ENCODE measurements around the gene VWA5A. TPM values are rescaled to one million over a fixed set of nuclear protein-coding genes. Genes with fewer than 3 reads are reported as not detected.
"Not testable (repeated sequence)": the region's sequence is repeated elsewhere in the genome, so short reads cannot be mapped to it uniquely, and the experiment has no call there.

The VWA5A gene
- polyA plus RNA-seq, 2 of the 4 experiments (the other 2 are of a cell fraction), result 0.18 to 1.5 TPM

DNA sequence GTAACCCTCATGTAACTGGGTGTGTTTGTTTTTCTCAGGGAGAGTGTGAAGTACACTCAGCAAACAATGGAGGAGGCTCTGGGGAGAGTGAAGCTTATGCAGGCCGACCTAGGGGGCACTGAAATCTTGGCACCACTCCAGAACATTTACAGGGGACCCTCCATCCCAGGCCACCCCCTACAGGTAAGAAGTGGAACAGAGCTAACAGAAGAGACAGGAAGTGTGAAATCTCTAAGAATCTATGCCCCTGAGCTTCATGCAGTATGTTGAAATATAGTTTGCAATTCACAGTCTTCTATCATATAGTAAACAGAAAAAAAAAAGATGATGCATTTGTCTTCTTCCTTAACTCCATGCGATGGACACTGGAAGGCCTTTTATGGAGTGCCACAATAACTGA is 8.4 kb downstream of the VWA5A start (continued):
- TF ChIP-seq MAX (IDR thresholded peaks at IDR 0.05) (no peak), USF2 (IDR thresholded peaks at IDR 0.05) (no peak), TP53 (CRISPR knock-in tag; IDR thresholded peaks at IDR 0.05) (no peak)

DNA sequence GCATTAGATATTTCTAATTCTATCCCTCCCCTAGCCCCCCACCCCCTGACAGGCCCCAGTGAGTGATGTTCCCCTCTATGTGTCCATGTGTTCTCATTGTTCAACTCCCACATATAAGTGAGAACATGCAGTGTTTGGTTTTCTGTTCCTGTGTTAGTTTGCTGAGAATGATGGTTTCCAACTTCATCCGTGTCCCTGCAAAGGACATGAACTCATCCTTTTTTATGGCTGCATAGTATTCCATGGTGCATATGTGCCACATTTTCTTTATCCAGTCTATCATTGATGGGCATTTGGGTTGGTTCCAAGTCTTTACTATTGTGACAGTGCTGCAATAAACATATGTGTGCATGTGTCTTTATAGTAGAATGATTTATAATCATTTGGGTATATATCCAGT is 11.9 kb downstream of the VWA5A start:
- H3K9me3 ChIP-seq; H3K4me3 ChIP-seq; H3K4me2 ChIP-seq; H3K4me1 ChIP-seq; CTCF ChIA-PET; FAIRE-seq; DNase-seq (ENCODE audit: low read depth in 1 of 2, low spot score in 1 of 2); H3K27ac ChIP-seq; ATAC-seq; POLR2A ChIA-PET: not testable (repeated sequence)
- WGBS (ENCODE audit: missing lambda C conversion rate), result 38% methylated on average over 1 of the region's 1 CpG

- H3K4me3 ChIP-seq, result no peak overlapping the region
- FAIRE-seq (no peak), ATAC-seq (no peak), DNase-seq (ENCODE audit: low read depth in 1 of 2, low spot score in 1 of 2) (no peak)
- 57% methylated on average over 2 of the region's 2 CpGs for WGBS (ENCODE audit: missing lambda C conversion rate)
- POLR2A ChIA-PET, result no interaction called here
- TF ChIP-seq RFX5 (IDR thresholded peaks at IDR 0.05) (no peak), MAFK (IDR thresholded peaks at IDR 0.05; ENCODE audit: partially characterized antibody) (peak; percentile 42), SREBF2 (IDR thresholded peaks at IDR 0.05) (no peak)
- H3K27ac ChIP-seq, result no peak overlapping the region
- H3K9me3 ChIP-seq, result no peaks in the 10 kb centered on the region
- H3K4me1 ChIP-seq, result no peaks in the 10 kb centered on the region
- CTCF ChIA-PET, result no interaction called here
- no peak overlapping the region for H3K4me2 ChIP-seq
Measured at GRCh38 chr11:124143034-124143433, 27.8 kb downstream of the VWA5A start.

DNA sequence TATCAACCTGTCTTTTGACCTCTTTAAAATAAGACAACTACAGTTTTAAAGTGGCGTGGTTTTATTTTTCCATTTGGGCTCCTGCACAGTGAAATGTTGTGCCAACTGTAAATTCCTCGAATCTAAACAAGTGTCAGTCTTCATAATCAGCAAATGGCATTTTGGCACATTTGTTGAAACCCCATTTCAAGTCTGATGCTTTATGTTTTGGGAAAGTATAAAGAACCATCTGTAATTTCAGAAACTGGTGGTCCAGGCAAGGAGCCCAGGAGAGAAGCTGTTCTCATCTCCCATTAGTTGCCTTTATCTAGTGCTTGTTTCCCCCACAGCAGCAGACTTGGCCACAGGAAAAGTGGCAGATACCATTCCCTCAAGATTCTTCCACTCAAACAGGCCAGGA is 32.7 kb downstream of the VWA5A start:
- ChIA-PET CTCF (no interaction called here), POLR2A (no interaction called here)
- Histone ChIP-seq H3K4me3 (no peak overlapping the region), H3K27ac (no peak overlapping the region), H3K4me2 (no peak overlapping the region), H3K9me3 (no peaks in the 10 kb centered on the region), H3K4me1 (no peaks in the 10 kb centered on the region)
- ATAC-seq (no peak), DNase-seq (ENCODE audit: low read depth in 1 of 2, low spot score in 1 of 2) (no peak), FAIRE-seq (no peak)
- WGBS (ENCODE audit: missing lambda C conversion rate), result 29% methylated on average over 2 of the region's 2 CpGs
- TF ChIP-seq BHLHE40 (IDR thresholded peaks at IDR 0.05; ENCODE audit: low read depth, low read length) (no peak), FOXS1 (CRISPR knock-in tag; IDR thresholded peaks at IDR 0.05) (no peak), ESRRA (IDR thresholded peaks at IDR 0.05; ENCODE audit: borderline replicate concordance, low read length) (no peak), RCOR1 (IDR thresholded peaks at IDR 0.05; ENCODE audit: low read depth, low read length) (no peak), MAFK (IDR thresholded peaks at IDR 0.05; ENCODE audit: partially characterized antibody) (no peak), RFX5 (IDR thresholded peaks at IDR 0.05) (no peak), JUN (IDR thresholded peaks at IDR 0.05) (no peak), USF2 (IDR thresholded peaks at IDR 0.05) (no peak), MAZ (IDR thresholded peaks at IDR 0.05; ENCODE audit: borderline replicate concordance, low read depth, low read length) (no peak), MYC (IDR thresholded peaks at IDR 0.05; ENCODE audit: borderline replicate concordance, low read length) (no peak), CTCF (IDR thresholded peaks at IDR 0.05) (no peak), FOSB (CRISPR knock-in tag; IDR thresholded peaks at IDR 0.05) (no peak), EHF (CRISPR knock-in tag; IDR thresholded peaks at IDR 0.05) (no peak)

DNA sequence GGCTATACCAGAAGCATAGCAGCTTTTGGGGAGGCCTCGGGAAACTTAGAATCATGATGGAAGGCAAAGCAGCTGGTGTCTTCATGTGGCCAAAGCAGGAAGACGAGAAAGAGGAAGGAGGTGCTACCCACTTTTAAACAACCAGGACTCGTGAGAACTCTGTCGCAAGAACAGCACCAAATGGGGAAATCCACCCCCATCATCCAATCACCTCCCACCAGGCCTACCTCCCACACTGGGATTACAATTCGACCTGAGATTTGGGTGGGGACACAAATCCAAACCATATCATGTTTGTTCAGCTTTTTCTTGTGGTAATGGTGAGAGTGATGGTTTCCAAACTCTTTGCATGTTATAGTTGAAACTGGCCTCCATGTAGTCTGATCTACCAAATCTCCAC is 35.4 kb downstream of the VWA5A start:
- ChIA-PET CTCF (no interaction called here), POLR2A (no interaction called here)
- no peak overlapping the region for H3K4me2 ChIP-seq
- FAIRE-seq, result no peak
- H3K27ac ChIP-seq, result no peak overlapping the region
- TF ChIP-seq CEBPB (IDR thresholded peaks at IDR 0.05) (0 out of 4 replicates have a peak, but pooled peaks of 1 of the 2 experiments have one; percentile 5), KDM1A (IDR thresholded peaks at IDR 0.05; ENCODE audit: low read depth) (no peak)
- no peak for ATAC-seq
- 22% methylated on average over 5 of the region's 5 CpGs for WGBS (ENCODE audit: missing lambda C conversion rate)
- DNase-seq (ENCODE audit: low read depth in 1 of 2, low spot score in 1 of 2), result no peak
- H3K4me3 ChIP-seq, result no peak overlapping the region
- H3K9me3 ChIP-seq, result no peaks in the 10 kb centered on the region
- H3K4me1 ChIP-seq, result no peaks in the 10 kb centered on the region

Measured in A549 (cell line).